ENCODE measurements around the gene PCDHA5. TPM values are rescaled to one million over a fixed set of nuclear protein-coding genes. Genes with fewer than 3 reads are reported as not detected.

Gene PCDHA5
- total RNA-seq, 1 experiment from 2014 or later = not detected

GRCh38 chr5:140855772-140856674 lies 34.6 kb downstream of the PCDHA5 start, which contains the start of gene PCDHA10:
TSS of gene PCDHA10 (plus strand) at chr5:140855897. CDS start at chr5:140856049, 152 bp downstream.
- ChIA-PET CTCF (interaction anchor here (0.6 kb wide), 1 partner anchor 176 kb away, joined by 3 read pairs; no protein-coding TSS in a partner anchor), POLR2A (no interaction called here)
- DNase-seq = no peak
- no peak for TF ChIP-seq CTCF (IDR thresholded peaks at IDR 0.05; ENCODE audit: insufficient read depth in 1 of 2, low read depth in 1 of 2, low read length in 1 of 2, severe bottlenecking in 1 of 2, unreplicated experiment in 1 of 2)
- no peaks in the 10 kb centered on the region for H3K36me3 Mint-ChIP-seq (ENCODE audit: insufficient read depth, unreplicated experiment)
- H3K9me3 Mint-ChIP-seq (ENCODE audit: unreplicated experiment) = peaks cover 27% of the 10 kb centered on the region
- Histone ChIP-seq H3K27me3 (replicated peaks; ENCODE audit: control insufficient read depth, insufficient read depth, low read length) (no peaks in the 10 kb centered on the region), H3K4me1 (0 out of 2 replicates have a peak, but pooled peaks cover 4% of the 10 kb centered on the region), H3K4me3 (ENCODE audit: low read depth, low read length) (no peak within 1 kb of the TSS), H3K36me3 (ENCODE audit: control insufficient read depth, insufficient read depth, low read length) (no peaks in the 10 kb centered on the region), H3K9me3 (0 out of 2 replicates have a peak, but pooled peaks cover 7% of the 10 kb centered on the region)
- no peak within 1 kb of the TSS for H3K4me3 Mint-ChIP-seq (ENCODE audit: unreplicated experiment)
- no peaks in the 10 kb centered on the region for H3K27me3 Mint-ChIP-seq (ENCODE audit: insufficient read depth, unreplicated experiment)
- intact Hi-C loops (cut with micrococcal nuclease; ENCODE audit: unreplicated experiment) = loop anchor here (1.0 kb wide), 1 partner anchor 185 kb away; no protein-coding TSS in a partner anchor
- no TSS peak for BruUV-seq (replicated peaks)
- H3K27ac Mint-ChIP-seq (ENCODE audit: unreplicated experiment) = no peak within 1 kb of the TSS
- H3K4me1 Mint-ChIP-seq (ENCODE audit: low read depth, unreplicated experiment) = no peaks in the 10 kb centered on the region

- Histone ChIP-seq H3K36me3 (ENCODE audit: control insufficient read depth, insufficient read depth, low read length) (no peaks in the 10 kb centered on the region), H3K27me3 (replicated peaks; ENCODE audit: control insufficient read depth, insufficient read depth, low read length) (no peaks in the 10 kb centered on the region), H3K4me3 (ENCODE audit: low read depth, low read length) (no peak overlapping the region), H3K4me1 (0 out of 2 replicates have a peak, but pooled peaks cover 4% of the 10 kb centered on the region), H3K9me3 (0 out of 2 replicates have a peak, but pooled peaks cover 7% of the 10 kb centered on the region)
- Mint-ChIP-seq H3K9me3 (ENCODE audit: unreplicated experiment) (peaks cover 27% of the 10 kb centered on the region), H3K27ac (ENCODE audit: unreplicated experiment) (no peak overlapping the region), H3K4me3 (ENCODE audit: unreplicated experiment) (no peak overlapping the region), H3K27me3 (ENCODE audit: insufficient read depth, unreplicated experiment) (no peaks in the 10 kb centered on the region), H3K36me3 (ENCODE audit: insufficient read depth, unreplicated experiment) (no peaks in the 10 kb centered on the region), H3K4me1 (ENCODE audit: low read depth, unreplicated experiment) (no peaks in the 10 kb centered on the region)
- intact Hi-C loops (cut with micrococcal nuclease; ENCODE audit: unreplicated experiment) = no loop called here
- POLR2A ChIA-PET = no interaction called here
- BruUV-seq (replicated peaks) = no TSS peak
- CTCF ChIA-PET = no interaction called here
- no peak for TF ChIP-seq CTCF (IDR thresholded peaks at IDR 0.05; ENCODE audit: insufficient read depth in 1 of 2, low read depth in 1 of 2, low read length in 1 of 2, severe bottlenecking in 1 of 2, unreplicated experiment in 1 of 2)
- DNase-seq = no peak
Measured at GRCh38 chr5:140857177-140857986, 36.0 kb downstream of the PCDHA5 start.

- ChIA-PET POLR2A (no interaction called here), CTCF (no interaction called here)
- no peak overlapping the region for H3K4me3 ChIP-seq (ENCODE audit: low read depth, low read length)
- Mint-ChIP-seq H3K27me3 (ENCODE audit: insufficient read depth, unreplicated experiment) (no peaks in the 10 kb centered on the region), H3K4me1 (ENCODE audit: low read depth, unreplicated experiment) (no peaks in the 10 kb centered on the region), H3K4me3 (ENCODE audit: unreplicated experiment) (no peak overlapping the region), H3K36me3 (ENCODE audit: insufficient read depth, unreplicated experiment) (no peaks in the 10 kb centered on the region), H3K9me3 (ENCODE audit: unreplicated experiment) (peaks cover 27% of the 10 kb centered on the region), H3K27ac (ENCODE audit: unreplicated experiment) (no peak overlapping the region)
- no peaks in the 10 kb centered on the region for H3K27me3 ChIP-seq (replicated peaks; ENCODE audit: control insufficient read depth, insufficient read depth, low read length)
- intact Hi-C loops (cut with micrococcal nuclease; ENCODE audit: unreplicated experiment) = no loop called here
- no peaks in the 10 kb centered on the region for H3K36me3 ChIP-seq (ENCODE audit: control insufficient read depth, insufficient read depth, low read length)
- 0 out of 2 replicates have a peak, but pooled peaks cover 4% of the 10 kb centered on the region for H3K4me1 ChIP-seq
- 0 out of 2 replicates have a peak, but pooled peaks cover 7% of the 10 kb centered on the region for H3K9me3 ChIP-seq
- no peak for TF ChIP-seq CTCF (IDR thresholded peaks at IDR 0.05; ENCODE audit: insufficient read depth in 1 of 2, low read depth in 1 of 2, low read length in 1 of 2, severe bottlenecking in 1 of 2, unreplicated experiment in 1 of 2)
- no peak for DNase-seq
- BruUV-seq (replicated peaks) = no TSS peak
Measured at GRCh38 chr5:140857987-140858240, 36.5 kb downstream of the PCDHA5 start.

Data from Caco-2 (cell line).